SK-N-SH treated with all-trans-retinoic acid at 6 μM for 48 hours (cell line): ENCODE measurements around the gene CEBPA.

ENCODE experiments used
- ATAC-seq: fragments of 200-7000 bp; cut with Tn5 transposase; 3 replicates; pipeline ENCODE4 v1.9.1; 2020; ENCODE audit warnings: mild to moderate bottlenecking, moderate library complexity
- BACH2 ChIP-seq: fragments of 250-450 bp; sonication (Bioruptor Pico); IDR thresholded peaks from 2 replicates; pipeline ENCODE4 v1.9.0; 2021; ENCODE audit warnings: mild to moderate bottlenecking, borderline replicate concordance
- CREB5 ChIP-seq: fragments of 250-450 bp; sonication (Bioruptor Pico); IDR thresholded peaks from 2 replicates; pipeline ENCODE4 v1.5.1; 2020; ENCODE audit warnings: low read depth, mild to moderate bottlenecking, moderate library complexity
- CSRNP3 ChIP-seq: fragments of 250-450 bp; sonication (Bioruptor Pico); IDR thresholded peaks from 2 replicates; pipeline ENCODE4 v1.5.1; 2021; ENCODE audit warnings: mild to moderate bottlenecking, moderate library complexity
- GLIS3 ChIP-seq: fragments of 250-450 bp; sonication (Bioruptor Pico); IDR thresholded peaks from 2 replicates; pipeline ENCODE4 v1.5.0; 2020; ENCODE audit warnings: mild to moderate bottlenecking, moderate library complexity
- ISL1 ChIP-seq: fragments of 250-450 bp; sonication (Bioruptor Pico); IDR thresholded peaks from 2 replicates; pipeline ENCODE4 v2.1.2; 2022; ENCODE audit warnings: mild to moderate bottlenecking, moderate library complexity
- OSR1 ChIP-seq: fragments of 250-450 bp; sonication (Bioruptor Pico); IDR thresholded peaks from 2 replicates; pipeline ENCODE4 v1.8.0; 2022; ENCODE audit warnings: moderate library complexity, mild to moderate bottlenecking, inconsistent platforms
- PATZ1 ChIP-seq: fragments of 250-450 bp; sonication (Bioruptor Pico); IDR thresholded peaks from 2 replicates; pipeline ENCODE4 v1.8.0; 2020; ENCODE audit warnings: mild to moderate bottlenecking, moderate library complexity, borderline replicate concordance
- POU6F1 ChIP-seq: fragments of 250-450 bp; sonication (Bioruptor Pico); IDR thresholded peaks from 2 replicates; pipeline ENCODE4 v1.8.0; 2021; ENCODE audit warnings: low read depth, mild to moderate bottlenecking, moderate library complexity, borderline replicate concordance
- PPARA ChIP-seq: fragments of 250-450 bp; sonication (Bioruptor Pico); IDR thresholded peaks from 2 replicates; pipeline ENCODE4 v1.5.0; 2020; ENCODE audit warnings: mild to moderate bottlenecking, borderline replicate concordance
- RARB ChIP-seq: fragments of 250-450 bp; sonication (Bioruptor Pico); IDR thresholded peaks from 2 replicates; pipeline ENCODE4 v1.8.0; 2021; ENCODE audit warnings: mild to moderate bottlenecking, moderate library complexity
- TCF4 ChIP-seq: fragments of 250-450 bp; sonication (Bioruptor Pico); IDR thresholded peaks from 2 replicates; pipeline ENCODE4 v1.8.0; 2021; ENCODE audit warnings: mild to moderate bottlenecking, moderate library complexity, borderline replicate concordance
- TOX ChIP-seq: fragments of 250-450 bp; sonication (Bioruptor Pico); IDR thresholded peaks from 2 replicates; pipeline ENCODE4 v1.8.0; 2021; ENCODE audit warnings: mild to moderate bottlenecking, moderate library complexity, borderline replicate concordance
- TSHZ2 ChIP-seq: fragments of 250-450 bp; sonication (Bioruptor Pico); IDR thresholded peaks from 2 replicates; pipeline ENCODE4 v1.5.0; 2020; ENCODE audit warnings: mild to moderate bottlenecking, moderate library complexity
- ZFP30 ChIP-seq: fragments of 450-650 bp; formaldehyde crosslinking; IDR thresholded peaks from 2 replicates; pipeline ENCODE4 v1.5.0; 2022; ENCODE audit warnings: mild to moderate bottlenecking, moderate library complexity
- ZNF565 ChIP-seq: fragments of 450-650 bp; formaldehyde crosslinking; conservative IDR thresholded peaks from 2 replicates; pipeline ENCODE4 v1.5.0; 2020; ENCODE audit warnings: low read depth, mild to moderate bottlenecking, moderate library complexity
- ZNF8 ChIP-seq: fragments of 450-650 bp; formaldehyde crosslinking; IDR thresholded peaks from 2 replicates; pipeline ENCODE4 v1.5.0; 2020; ENCODE audit warnings: mild to moderate bottlenecking, moderate library complexity

Gene CEBPA

GRCh38 chr19:33304760-33305647, 2.7 kb upstream of the CEBPA start:
- no peak for ATAC-seq
- TF ChIP-seq OSR1 (CRISPR knock-in tag) (no peak), ZFP30 (CRISPR knock-in tag) (no peak), ZNF565 (CRISPR knock-in tag) (no peak), POU6F1 (no peak), TSHZ2 (CRISPR knock-in tag) (no peak), RARB (CRISPR knock-in tag) (no peak)
- TF ChIP-seq, all 23 proteins: peak for 0

- ATAC-seq = no peak
- TF ChIP-seq ZNF8 = no peak
- TF ChIP-seq TSHZ2 (CRISPR knock-in tag) = no peak
- no peak for TF ChIP-seq PATZ1 (CRISPR knock-in tag)
- no peak for TF ChIP-seq ZNF565 (CRISPR knock-in tag)
- no peak for TF ChIP-seq BACH2
- no peak for TF ChIP-seq PPARA (CRISPR knock-in tag)
- no peak for TF ChIP-seq ISL1 (CRISPR knock-in tag)
Measured at GRCh38 chr19:33304371-33304759, 2.0 kb upstream of the CEBPA start.

GRCh38 chr19:33303791-33304345, 1.5 kb upstream of the CEBPA start:
- no peak for ATAC-seq
- no peak for TF ChIP-seq CSRNP3 (CRISPR knock-in tag)
- TF ChIP-seq OSR1 (CRISPR knock-in tag) = no peak
- TF ChIP-seq RARB (CRISPR knock-in tag) = no peak
- no peak for TF ChIP-seq GLIS3 (CRISPR knock-in tag)
- no peak for TF ChIP-seq CREB5 (CRISPR knock-in tag)
- no peak for TF ChIP-seq TCF4 (CRISPR knock-in tag)
- TF ChIP-seq TOX (CRISPR knock-in tag) = no peak
- TF ChIP-seq TSHZ2 (CRISPR knock-in tag) = no peak
- no peak for TF ChIP-seq POU6F1
- TF ChIP-seq ZFP30 (CRISPR knock-in tag) = no peak
